GM18909 (cell line): ENCODE results near the gene EYS.
A peak's percentile ranks its signal among the peaks of the same experiment; 100 is the strongest.
"Not testable (repeated sequence)": the region's sequence is repeated elsewhere in the genome, so short reads cannot be mapped to it uniquely, and the experiment has no call there.

Source experiments
- ATAC-seq: cut with Tn5 transposase; IDR thresholded peaks from one replicate; pipeline ENCODE4 v1.9.1; 2021; ENCODE audit warnings: mild to moderate bottlenecking; ENCODE audit not compliant: unreplicated experiment, poor library complexity

EYS gene

GRCh38 chr6:63745784-63746183 lies 1961.2 kb downstream of the EYS start:
- no peak for ATAC-seq

- no peak for ATAC-seq
These were observed 1962.2 kb downstream of the EYS start for GRCh38 chr6:63744810-63745209.

- ATAC-seq, result no peak
These were observed 1963.3 kb downstream of the EYS start for GRCh38 chr6:63743691-63744090.

- ATAC-seq, result no peak
These were observed 1965.0 kb downstream of the EYS start for GRCh38 chr6:63742060-63742459.

GRCh38 chr6:63740709-63741108 lies 1966.3 kb downstream of the EYS start:
- ATAC-seq, result no peak

- no peak for ATAC-seq
These were observed 1967.8 kb downstream of the EYS start for GRCh38 chr6:63739094-63739687.

- ATAC-seq, result not testable (repeated sequence)
These were observed 1968.8 kb downstream of the EYS start for GRCh38 chr6:63738190-63738589.

GRCh38 chr6:63734923-63735322 lies 1972.1 kb downstream of the EYS start:
- no peak for ATAC-seq

GRCh38 chr6:63732336-63732735 lies 1974.7 kb downstream of the EYS start:
- no peak for ATAC-seq

- ATAC-seq, result no peak
These were observed 1975.1 kb downstream of the EYS start for GRCh38 chr6:63731930-63732329.

- no peak for ATAC-seq
These were observed 1976.7 kb downstream of the EYS start for GRCh38 chr6:63730311-63730710.

- peak; percentile 53 for ATAC-seq
These were observed 1982.3 kb downstream of the EYS start for GRCh38 chr6:63724721-63725120.

- no peak for ATAC-seq
These were observed 1985.8 kb downstream of the EYS start for GRCh38 chr6:63721181-63721580.

- ATAC-seq, result no peak
These were observed 1990.9 kb downstream of the EYS start for GRCh38 chr6:63716169-63716568.

GRCh38 chr6:63714091-63714490 lies 1992.9 kb downstream of the EYS start:
- no peak for ATAC-seq

- ATAC-seq, result no peak
These were observed 1993.7 kb downstream of the EYS start for GRCh38 chr6:63713332-63713731.

- ATAC-seq, result no peak
These were observed 1997.9 kb downstream of the EYS start for GRCh38 chr6:63709148-63709547.

- no peak for ATAC-seq
These were observed 1998.4 kb downstream of the EYS start for GRCh38 chr6:63708631-63709030.

GRCh38 chr6:63706630-63707029 lies 2000.4 kb downstream of the EYS start:
- no peak for ATAC-seq

GRCh38 chr6:63705707-63706106 lies 2001.3 kb downstream of the EYS start:
- no peak for ATAC-seq

GRCh38 chr6:63690221-63690620 lies 2016.8 kb downstream of the EYS start:
- no peak for ATAC-seq

GRCh38 chr6:63689421-63689820 lies 2017.6 kb downstream of the EYS start:
- no peak for ATAC-seq
